COR-L47 (cell line): Measurements from ENCODE around the gene YWHAB.
A peak's percentile ranks its signal among the peaks of the same experiment; 100 is the strongest.
"Not testable (repeated sequence)": the region's sequence is repeated elsewhere in the genome, so short reads cannot be mapped to it uniquely, and the experiment has no call there.

ENCODE experiments used
- DNase-seq: peaks from one replicate; lab custom pipeline; 2025; lab: John Stamatoyannopoulos, UW

Gene YWHAB

GRCh38 chr20:44869471-44869870 lies 16.0 kb upstream of the YWHAB start:
- no peak for DNase-seq

DNA sequence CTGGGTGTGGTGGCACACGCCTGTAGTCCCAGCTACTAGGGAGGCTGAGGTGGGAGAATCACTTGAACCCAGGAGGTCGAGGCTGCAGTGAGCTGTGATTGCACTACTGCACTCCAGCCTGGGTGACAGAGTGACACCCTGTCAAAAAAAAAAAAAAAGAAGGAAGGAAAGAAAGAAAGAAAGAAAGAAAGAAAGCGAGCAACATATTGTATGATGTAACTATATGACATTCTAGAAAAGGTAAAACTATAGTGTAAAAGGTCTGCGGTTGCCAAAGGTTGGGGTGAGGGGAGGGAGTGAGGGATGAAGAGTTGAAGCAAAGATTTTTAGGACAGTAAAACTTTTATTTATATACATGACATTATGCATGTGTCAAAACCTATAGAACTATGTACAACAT lies 3.1 kb upstream of the YWHAB start:
- DNase-seq, result not testable (repeated sequence)

DNA sequence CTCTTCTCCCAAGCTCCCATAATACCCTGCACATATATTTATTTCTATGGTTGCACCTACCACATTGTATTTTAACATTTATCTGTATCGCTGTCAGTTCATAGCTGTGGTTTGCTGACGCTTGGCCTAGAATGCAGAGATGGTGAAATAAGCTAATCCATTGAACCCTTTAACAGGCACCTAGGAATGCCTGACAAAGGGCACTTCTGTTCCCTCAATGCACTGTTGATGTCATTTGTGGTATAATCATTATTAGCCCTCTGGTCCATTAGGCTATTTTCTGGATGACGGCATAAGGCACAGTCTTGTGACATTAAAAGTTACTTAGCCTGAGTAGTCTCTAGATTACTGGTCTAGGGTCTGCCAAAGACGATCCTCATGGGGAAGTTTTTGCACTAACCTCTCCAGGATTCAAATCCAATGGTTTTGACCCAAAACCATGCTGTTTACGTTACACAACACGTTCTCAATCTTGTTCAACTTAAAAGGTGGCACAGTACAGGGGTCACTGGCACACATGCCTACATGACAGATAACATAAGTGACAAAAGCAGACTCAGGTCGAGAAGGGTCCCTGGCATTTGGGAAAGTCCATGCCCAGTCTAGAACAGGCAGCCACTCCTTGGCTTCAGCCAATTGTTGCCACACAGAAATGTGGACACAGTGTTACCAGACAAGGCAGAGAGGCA lies 2.1 kb upstream of the YWHAB start:
- DNase-seq, result no peak

DNA sequence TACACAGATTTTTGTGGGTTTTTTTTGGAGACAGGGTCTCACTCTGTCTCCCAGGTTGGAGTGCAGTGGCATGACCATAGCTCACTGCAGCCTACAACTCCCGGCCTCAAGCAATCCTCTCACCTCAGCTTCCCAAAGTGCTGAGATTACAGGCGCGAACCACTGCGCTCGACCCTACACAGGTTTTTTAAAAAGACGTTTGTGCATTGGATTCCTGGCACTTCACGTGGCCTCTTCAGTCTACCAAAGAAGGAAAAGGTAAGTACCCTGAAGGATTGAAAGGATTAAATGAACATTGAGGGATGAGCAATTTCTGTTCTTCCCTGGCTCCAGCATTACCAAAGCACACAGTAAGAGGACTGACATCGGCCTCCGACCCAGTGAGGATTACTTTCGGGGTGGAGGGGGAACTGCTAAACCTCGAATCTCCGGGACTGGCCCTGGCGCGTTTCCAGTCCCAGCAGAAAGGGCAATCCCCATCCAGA lies 556 bp upstream of the YWHAB start:
- no peak for DNase-seq

DNA sequence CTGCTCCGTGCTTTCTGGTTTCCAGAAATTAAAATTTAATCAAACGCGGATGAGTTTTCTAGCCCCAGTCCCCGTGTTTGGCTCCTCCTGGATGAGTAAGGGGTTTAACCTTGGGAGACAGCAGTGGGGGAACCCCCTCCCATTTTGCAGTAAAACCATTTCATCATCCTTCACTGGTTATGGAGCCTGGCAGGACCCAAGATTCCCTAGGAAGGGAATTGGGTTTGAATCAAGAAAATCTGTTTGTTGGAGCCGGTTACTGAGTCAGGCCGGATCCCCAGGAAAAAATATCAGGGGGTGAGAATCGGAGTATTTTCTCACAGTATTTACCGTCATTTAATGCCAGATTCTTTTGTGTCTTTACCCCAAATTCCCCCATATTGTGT lies 754 bp downstream of the YWHAB start:
- no peak for DNase-seq

- DNase-seq, result no peak
Observed at GRCh38 chr20:44886828-44887227, 1.3 kb downstream of the YWHAB start.

DNA sequence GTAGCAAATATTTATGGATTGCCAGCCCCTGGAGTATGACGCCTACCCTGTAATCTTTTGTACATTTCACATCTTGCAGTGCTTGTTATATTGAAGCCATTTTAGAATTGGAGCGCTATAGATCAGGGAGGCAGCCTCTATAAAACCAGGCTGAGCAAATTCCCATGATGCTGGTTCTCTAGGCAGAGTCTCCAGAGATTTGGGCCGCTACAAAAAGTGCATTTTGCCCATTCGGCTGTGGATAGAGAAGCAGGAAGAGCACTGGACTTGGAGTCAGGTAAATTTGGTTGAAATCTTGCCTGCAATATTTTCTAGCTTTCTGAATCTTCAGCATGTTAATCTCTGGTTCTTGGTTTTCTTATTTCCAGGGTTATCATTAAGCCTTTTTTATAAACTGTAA lies 2.0 kb downstream of the YWHAB start:
- no peak for DNase-seq

DNA sequence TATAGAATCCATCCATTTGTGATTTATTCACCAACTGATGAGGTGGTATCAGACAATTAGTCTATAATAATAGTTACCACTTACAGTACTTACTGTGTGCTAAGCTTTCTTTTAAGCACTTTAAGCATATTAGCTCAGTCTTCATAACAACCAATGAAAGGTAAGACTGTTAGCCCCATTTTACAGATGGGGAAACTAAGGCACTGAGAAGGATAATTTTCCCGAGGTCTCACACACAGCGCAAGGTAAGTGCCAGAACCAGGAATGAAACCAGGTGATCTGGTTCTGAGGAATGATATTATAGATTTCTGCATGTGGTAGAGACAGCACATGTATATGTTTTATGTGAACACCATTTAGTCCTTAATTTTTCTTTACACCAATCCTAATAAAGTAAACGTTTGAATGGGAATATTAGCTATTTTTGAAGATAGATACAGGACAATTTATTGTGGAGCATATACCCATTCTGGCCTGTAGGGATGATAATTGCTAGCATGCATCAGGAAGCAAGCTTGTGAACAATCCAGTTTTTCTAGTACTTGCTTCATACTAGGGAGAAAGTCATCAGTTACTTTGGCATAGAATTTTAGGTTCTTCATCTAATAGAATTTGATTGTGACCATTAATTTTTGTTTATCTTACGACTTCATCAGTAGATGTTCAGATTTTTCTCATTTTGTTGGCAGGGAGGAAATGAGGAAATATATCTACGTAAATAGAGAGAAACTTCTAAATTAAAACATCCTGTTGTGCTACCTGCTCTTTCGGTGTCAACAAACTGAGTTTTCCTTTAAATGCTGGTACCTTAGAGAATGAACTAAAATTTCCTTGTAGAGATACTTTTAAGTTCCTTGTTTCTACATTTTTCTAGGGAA lies 3.0 kb downstream of the YWHAB start:
- DNase-seq, result no peak

- no peak for DNase-seq
Observed at GRCh38 chr20:44891826-44892225, 6.3 kb downstream of the YWHAB start.

GRCh38 chr20:44894959-44895358 lies 9.5 kb downstream of the YWHAB start:
- DNase-seq, result no peak

- DNase-seq, result no peak
Observed at GRCh38 chr20:44896583-44896982, 11.1 kb downstream of the YWHAB start.

DNA sequence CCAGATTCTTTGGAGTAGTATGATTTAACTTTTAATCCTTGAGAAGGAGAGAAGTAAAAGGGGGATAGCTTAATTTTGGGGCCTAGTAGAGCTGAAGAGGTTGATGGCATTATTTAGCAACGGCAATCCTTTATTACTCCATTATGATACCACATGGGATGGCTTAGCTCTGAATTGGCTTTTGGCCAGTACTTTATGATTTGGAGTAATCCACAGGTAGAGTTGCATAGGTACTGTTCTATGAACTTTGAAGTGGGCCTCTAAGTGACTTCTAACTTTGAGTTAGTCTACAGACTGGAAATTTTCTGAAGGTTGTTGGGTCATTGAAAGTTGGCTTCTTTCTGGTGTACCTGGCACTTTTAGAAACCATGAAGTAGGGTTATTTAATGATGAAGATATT lies 11.6 kb downstream of the YWHAB start:
- DNase-seq, result no peak

DNA sequence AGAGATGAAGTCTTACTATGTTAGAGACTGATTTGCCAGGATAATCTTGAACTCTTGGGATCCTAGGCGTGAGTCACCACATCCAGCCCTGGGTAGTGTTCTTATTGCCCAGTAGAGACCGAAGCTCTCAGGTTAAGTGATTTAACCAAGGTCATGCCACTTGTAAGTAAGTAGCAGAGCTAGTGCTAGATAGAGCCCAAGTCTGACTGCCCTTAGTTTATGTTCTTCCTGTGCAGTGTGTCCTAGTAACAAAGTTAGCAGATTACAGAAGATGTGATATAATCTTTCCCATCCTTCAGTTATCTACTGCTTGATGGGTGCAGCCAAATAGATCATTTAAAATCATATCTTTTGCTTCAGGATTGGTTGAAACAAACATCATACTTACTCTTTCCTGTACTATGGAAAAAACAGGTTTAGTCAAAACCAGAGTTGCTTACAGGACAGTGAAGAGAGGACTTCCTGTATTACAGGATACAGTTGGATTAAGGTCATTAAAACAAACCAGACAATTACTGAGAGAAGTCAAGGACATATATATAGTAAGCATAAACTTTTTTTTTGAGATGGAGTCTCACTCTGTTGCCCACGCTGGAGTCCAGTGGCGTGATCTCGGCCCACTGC lies 14.8 kb downstream of the YWHAB start:
- DNase-seq, result no peak

DNA sequence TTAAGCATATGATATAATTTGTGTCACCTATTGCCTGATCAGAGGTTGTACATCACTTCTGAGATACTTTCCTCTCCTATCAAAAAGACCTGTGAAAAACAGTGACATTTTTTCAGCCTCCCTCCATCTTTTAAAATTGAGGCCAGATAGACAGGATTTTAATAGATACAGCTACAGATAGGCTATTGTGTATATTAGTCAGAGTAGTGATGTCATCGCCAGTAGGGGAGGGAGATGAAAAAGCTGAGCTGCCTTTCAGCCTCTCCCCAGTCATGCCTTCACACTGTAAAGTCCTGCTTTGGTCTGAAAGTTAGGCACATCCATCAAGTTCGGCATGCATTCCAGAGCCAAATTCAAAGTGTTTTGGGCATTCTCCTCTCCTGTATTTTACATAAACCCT lies 16.5 kb downstream of the YWHAB start:
- no peak for DNase-seq

GRCh38 chr20:44904377-44904776 lies 18.9 kb downstream of the YWHAB start:
- DNase-seq, result no peak

DNA sequence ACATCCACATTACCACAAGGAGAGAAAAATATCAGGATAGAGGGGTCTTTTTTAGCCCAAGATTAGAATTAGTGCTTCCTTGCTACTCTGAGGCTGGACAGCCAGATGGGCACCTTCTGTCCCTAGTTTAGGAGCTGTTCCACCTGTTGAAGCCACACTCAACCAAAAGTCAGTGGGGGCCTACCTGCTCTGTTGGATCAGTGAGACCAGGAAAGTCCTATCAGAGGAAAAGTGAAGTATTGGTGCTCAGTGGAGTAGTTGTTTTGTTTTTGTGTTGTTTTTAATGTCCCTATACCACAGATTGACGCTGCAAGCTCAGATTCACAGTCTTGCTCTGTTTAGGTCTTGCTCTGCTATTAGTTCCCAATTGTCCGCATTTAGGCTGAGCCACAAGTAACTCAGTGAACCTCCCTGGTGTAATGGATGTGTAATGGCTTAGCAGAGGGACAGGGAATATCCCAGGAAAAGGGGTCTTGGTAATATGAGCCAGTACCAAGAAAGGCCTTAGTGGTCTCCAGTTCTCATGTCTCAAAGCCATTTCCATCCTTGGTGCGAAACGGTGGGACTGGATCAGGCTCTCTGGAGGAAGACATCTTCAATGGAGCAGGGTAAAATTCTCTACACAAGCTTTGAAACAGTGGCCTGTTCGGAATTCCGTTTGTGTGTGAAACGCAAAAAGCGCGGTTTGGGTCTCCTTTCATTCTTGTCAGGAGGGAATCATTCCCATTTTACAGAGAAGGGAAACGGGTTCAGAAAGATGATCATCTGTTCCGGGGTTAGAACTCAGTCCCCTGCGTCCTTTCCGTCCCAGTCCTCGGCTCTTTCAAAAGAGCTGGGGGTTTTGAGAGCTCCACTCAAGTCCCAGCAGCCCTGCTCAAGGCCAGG lies 23.7 kb downstream of the YWHAB start:
- no peak for DNase-seq

GRCh38 chr20:44909872-44910689 lies 24.6 kb downstream of the YWHAB start, which contains the start of gene PABPC1L:
TSS of gene PABPC1L (plus strand) at chr20:44910060. CDS start at chr20:44910144, 84 bp downstream.
- DNase-seq, result peak; percentile 59

GRCh38 chr20:44910690-44911262 lies 25.3 kb downstream of the YWHAB start:
- DNase-seq, result no peak

DNA sequence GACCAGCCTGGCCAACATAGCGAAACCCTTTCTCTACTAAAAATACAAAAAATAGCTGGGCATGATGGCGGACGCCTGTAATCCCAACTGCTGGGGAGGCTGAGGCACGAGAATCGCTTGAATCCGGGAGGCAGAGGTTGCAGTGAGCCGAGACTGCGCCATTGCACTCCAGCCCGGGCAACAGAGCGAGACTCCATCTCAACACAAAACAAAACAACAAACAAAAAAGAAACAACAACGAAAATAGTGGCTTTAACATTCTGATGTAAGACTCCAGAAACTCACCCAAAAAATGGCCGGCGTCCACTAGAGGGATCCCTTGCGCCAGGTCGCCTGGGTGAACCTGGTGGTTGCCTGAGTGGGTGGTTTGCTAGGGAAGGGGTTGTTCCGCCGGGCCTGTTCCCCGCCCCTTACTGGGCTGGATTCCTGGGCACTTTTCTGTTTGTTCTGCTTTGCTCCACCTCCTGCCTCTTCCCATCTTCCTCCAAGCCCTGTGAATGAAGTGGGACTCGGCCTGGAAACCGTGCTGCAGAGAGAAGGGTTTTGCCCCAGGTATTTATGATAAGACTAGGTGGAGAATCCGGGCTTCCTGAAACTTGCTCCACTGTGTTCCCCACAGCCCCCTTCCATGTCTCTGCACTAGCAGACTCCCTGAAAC lies 25.9 kb downstream of the YWHAB start:
- DNase-seq, result peak; percentile 3

DNA sequence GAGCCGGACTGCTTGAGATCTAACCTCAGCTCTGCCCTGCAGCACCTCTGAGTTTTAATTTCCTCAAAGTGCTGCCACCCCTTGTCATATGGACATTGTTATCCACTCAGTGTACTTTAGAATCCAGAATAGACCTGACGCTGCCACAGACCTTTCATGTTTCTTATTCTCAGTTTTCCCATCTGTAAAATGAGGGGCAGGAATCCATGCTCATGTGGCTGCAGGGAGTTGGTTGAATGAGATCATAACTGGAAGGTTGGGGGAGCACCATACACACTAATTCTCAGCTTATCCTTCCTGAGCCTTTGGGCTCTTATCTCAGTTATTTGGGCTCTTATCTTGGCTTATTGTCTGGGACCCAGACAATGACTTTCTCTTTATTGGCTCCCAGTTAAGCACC lies 26.7 kb downstream of the YWHAB start:
- no peak for DNase-seq
